ENCODE measurements around the gene SOCS3.

DNA sequence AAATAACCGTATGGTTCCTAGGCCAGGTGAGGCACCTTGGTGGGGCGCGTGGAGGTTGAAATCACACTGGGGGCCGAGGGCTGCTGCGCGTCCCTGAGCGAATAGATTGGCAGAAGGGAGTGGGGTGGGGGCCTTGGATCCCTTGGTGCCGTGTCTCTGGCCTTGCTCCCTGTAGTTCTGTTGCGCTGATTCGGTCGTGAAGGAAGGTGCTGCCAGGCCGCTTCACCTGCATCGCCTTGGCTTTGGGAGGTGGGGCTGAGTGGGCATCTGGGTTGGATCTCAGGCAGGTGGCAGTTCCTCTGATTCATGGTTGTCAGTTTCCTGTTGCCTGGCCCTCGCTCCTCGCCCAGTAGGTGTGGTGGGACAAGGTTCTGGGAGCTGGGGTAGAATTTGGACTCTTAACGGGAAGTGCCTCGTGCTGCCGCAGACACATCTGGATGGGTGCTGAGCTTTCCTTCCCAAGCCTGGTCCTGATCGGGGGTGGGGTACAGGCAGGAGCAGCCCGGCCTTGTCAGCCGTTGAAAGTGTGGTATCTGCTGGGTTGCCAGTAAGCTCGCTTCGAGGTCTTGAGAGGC, 48.7 kb upstream of the SOCS3 start:
- TF ChIP-seq EZH2 (IDR thresholded peaks at IDR 0.05) (no peak), POLR2AphosphoS5 (IDR thresholded peaks at IDR 0.05; ENCODE audit: borderline replicate concordance, low read depth, low read length) (no peak)

All from SK-N-MC (cell line).